ENCODE measurements around the gene ETNK1.

The ETNK1 gene

GRCh38 chr12:22682663-22683062, 57.7 kb downstream of the ETNK1 start:
- no peaks in the 10 kb centered on the region for H3K27me3 ChIP-seq (ENCODE audit: control insufficient read depth, insufficient read depth, low read length)
- no peaks in the 10 kb centered on the region for H3K79me2 ChIP-seq
- H3K36me3 ChIP-seq (ENCODE audit: control insufficient read depth, insufficient read depth, low read length), result no peaks in the 10 kb centered on the region
- H3K27ac ChIP-seq, result no peak overlapping the region
- H3K4me1 ChIP-seq, result no peaks in the 10 kb centered on the region
- H2AFZ ChIP-seq, result no peak overlapping the region
- H3K9ac ChIP-seq, result no peak overlapping the region
- H3K4me3 ChIP-seq (ENCODE audit: low read depth, low read length), result no peak overlapping the region
- no peaks in the 10 kb centered on the region for H3K9me3 ChIP-seq (ENCODE audit: control insufficient read depth, low read length)
- TF ChIP-seq CTCF (IDR thresholded peaks at IDR 0.05), result no peak
- H3K4me2 ChIP-seq (ENCODE audit: low read length), result no peak overlapping the region

GRCh38 chr12:22683131-22683530, 58.2 kb downstream of the ETNK1 start:
- Histone ChIP-seq H3K9ac (no peak overlapping the region), H3K36me3 (ENCODE audit: control insufficient read depth, insufficient read depth, low read length) (no peaks in the 10 kb centered on the region), H3K4me1 (no peaks in the 10 kb centered on the region), H3K27me3 (ENCODE audit: control insufficient read depth, insufficient read depth, low read length) (no peaks in the 10 kb centered on the region), H3K4me3 (ENCODE audit: low read depth, low read length) (no peak overlapping the region), H3K79me2 (no peaks in the 10 kb centered on the region), H3K9me3 (ENCODE audit: control insufficient read depth, low read length) (no peaks in the 10 kb centered on the region), H2AFZ (no peak overlapping the region), H3K27ac (no peak overlapping the region), H3K4me2 (ENCODE audit: low read length) (no peak overlapping the region)
- TF ChIP-seq CTCF (IDR thresholded peaks at IDR 0.05), result no peak

- H3K9ac ChIP-seq, result no peak overlapping the region
- no peak overlapping the region for H3K4me3 ChIP-seq (ENCODE audit: low read depth, low read length)
- H2AFZ ChIP-seq, result no peak overlapping the region
- no peaks in the 10 kb centered on the region for H3K27me3 ChIP-seq (ENCODE audit: control insufficient read depth, insufficient read depth, low read length)
- H3K4me2 ChIP-seq (ENCODE audit: low read length), result no peak overlapping the region
- H3K9me3 ChIP-seq (ENCODE audit: control insufficient read depth, low read length), result no peaks in the 10 kb centered on the region
- H3K36me3 ChIP-seq (ENCODE audit: control insufficient read depth, insufficient read depth, low read length), result no peaks in the 10 kb centered on the region
- no peaks in the 10 kb centered on the region for H3K4me1 ChIP-seq
- no peak overlapping the region for H3K27ac ChIP-seq
- peak; percentile 53 for TF ChIP-seq CTCF (IDR thresholded peaks at IDR 0.05)
- no peaks in the 10 kb centered on the region for H3K79me2 ChIP-seq
Observed at GRCh38 chr12:22684140-22685118, 59.5 kb downstream of the ETNK1 start.

GRCh38 chr12:22686193-22686592, 61.2 kb downstream of the ETNK1 start:
- no peak overlapping the region for H2AFZ ChIP-seq
- H3K27ac ChIP-seq, result no peak overlapping the region
- no peaks in the 10 kb centered on the region for H3K9me3 ChIP-seq (ENCODE audit: control insufficient read depth, low read length)
- H3K79me2 ChIP-seq, result no peaks in the 10 kb centered on the region
- no peak overlapping the region for H3K4me3 ChIP-seq (ENCODE audit: low read depth, low read length)
- TF ChIP-seq CTCF (IDR thresholded peaks at IDR 0.05), result no peak
- H3K4me2 ChIP-seq (ENCODE audit: low read length), result no peak overlapping the region
- H3K9ac ChIP-seq, result no peak overlapping the region
- no peaks in the 10 kb centered on the region for H3K27me3 ChIP-seq (ENCODE audit: control insufficient read depth, insufficient read depth, low read length)
- no peaks in the 10 kb centered on the region for H3K36me3 ChIP-seq (ENCODE audit: control insufficient read depth, insufficient read depth, low read length)
- H3K4me1 ChIP-seq, result no peaks in the 10 kb centered on the region

Measured in parathyroid adenoma (tissue), 2 donors.